ENCODE results near the gene CDH4. TPM values are rescaled to one million over a fixed set of nuclear protein-coding genes. Genes with fewer than 3 reads are reported as not detected.

CDH4 gene
- total and polyA plus RNA-seq, 2 donors from 2014 or later, result 1.1 TPM; not detected in 1

- no peaks in the 10 kb centered on the region for H3K4me1 ChIP-seq (ENCODE audit: control insufficient read depth in 2 of 3, insufficient read depth in 2 of 3, low read depth in 1 of 3, low read length in 3 of 3)
- no peaks in the 10 kb centered on the region for H3K9me3 ChIP-seq (ENCODE audit: control insufficient read depth in 2 of 3, insufficient read depth in 1 of 3, low read length in 3 of 3)
- no peaks in the 10 kb centered on the region for H3K36me3 ChIP-seq (ENCODE audit: control insufficient read depth in 2 of 3, insufficient read depth in 3 of 3, low read length in 3 of 3)
- TF ChIP-seq CTCF (IDR thresholded peaks at IDR 0.05; ENCODE audit: borderline replicate concordance, extremely low read depth, insufficient read depth), result no peak
- H3K9ac ChIP-seq (ENCODE audit: low read length in 3 of 3), result no peak overlapping the region
- intact Hi-C loops (cut with DNase I), result no loop called here
- no peaks in the 10 kb centered on the region for H3K27me3 ChIP-seq (ENCODE audit: control insufficient read depth, insufficient read depth, low read length)
- H3K27ac ChIP-seq (ENCODE audit: low read depth in 2 of 2, low read length in 2 of 2), result no peak overlapping the region
- no peak for FAIRE-seq
- no peak for DNase-seq
- no peak overlapping the region for H3K4me3 ChIP-seq (ENCODE audit: low read length in 3 of 3)
These were observed 235.4 kb downstream of the CDH4 start for GRCh38 chr20:61487346-61487996.

GRCh38 chr20:61487997-61488371 lies 235.9 kb downstream of the CDH4 start:
- H3K27me3 ChIP-seq (ENCODE audit: control insufficient read depth, insufficient read depth, low read length), result no peaks in the 10 kb centered on the region
- FAIRE-seq (no peak), DNase-seq (no peak)
- no peaks in the 10 kb centered on the region for H3K9me3 ChIP-seq (ENCODE audit: control insufficient read depth in 2 of 3, insufficient read depth in 1 of 3, low read length in 3 of 3)
- no peak for TF ChIP-seq CTCF (IDR thresholded peaks at IDR 0.05; ENCODE audit: borderline replicate concordance, extremely low read depth, insufficient read depth)
- no peaks in the 10 kb centered on the region for H3K36me3 ChIP-seq (ENCODE audit: control insufficient read depth in 2 of 3, insufficient read depth in 3 of 3, low read length in 3 of 3)
- no peak overlapping the region for H3K27ac ChIP-seq (ENCODE audit: low read depth in 2 of 2, low read length in 2 of 2)
- H3K9ac ChIP-seq (ENCODE audit: low read length in 3 of 3), result no peak overlapping the region
- intact Hi-C loops (cut with DNase I), result no loop called here
- no peak overlapping the region for H3K4me3 ChIP-seq (ENCODE audit: low read length in 3 of 3)
- no peaks in the 10 kb centered on the region for H3K4me1 ChIP-seq (ENCODE audit: control insufficient read depth in 2 of 3, insufficient read depth in 2 of 3, low read depth in 1 of 3, low read length in 3 of 3)

- H3K4me3 ChIP-seq (ENCODE audit: low read length in 3 of 3), result no peak overlapping the region
- no peak overlapping the region for H3K9ac ChIP-seq (ENCODE audit: low read length in 3 of 3)
- H3K27ac ChIP-seq (ENCODE audit: low read depth in 2 of 2, low read length in 2 of 2), result no peak overlapping the region
- no peaks in the 10 kb centered on the region for H3K4me1 ChIP-seq (ENCODE audit: control insufficient read depth in 2 of 3, insufficient read depth in 2 of 3, low read depth in 1 of 3, low read length in 3 of 3)
- intact Hi-C loops (cut with DNase I), result no loop called here
- no peak for FAIRE-seq
- DNase-seq, result no peak
- H3K27me3 ChIP-seq (ENCODE audit: control insufficient read depth, insufficient read depth, low read length), result no peaks in the 10 kb centered on the region
- H3K9me3 ChIP-seq (ENCODE audit: control insufficient read depth in 2 of 3, insufficient read depth in 1 of 3, low read length in 3 of 3), result no peaks in the 10 kb centered on the region
- no peaks in the 10 kb centered on the region for H3K36me3 ChIP-seq (ENCODE audit: control insufficient read depth in 2 of 3, insufficient read depth in 3 of 3, low read length in 3 of 3)
- no peak for TF ChIP-seq CTCF (IDR thresholded peaks at IDR 0.05; ENCODE audit: borderline replicate concordance, extremely low read depth, insufficient read depth)
These were observed 238.7 kb downstream of the CDH4 start for GRCh38 chr20:61490721-61491120.

- Histone ChIP-seq H3K27me3 (ENCODE audit: control insufficient read depth, insufficient read depth, low read length) (no peaks in the 10 kb centered on the region), H3K4me1 (ENCODE audit: control insufficient read depth in 2 of 3, insufficient read depth in 2 of 3, low read depth in 1 of 3, low read length in 3 of 3) (no peaks in the 10 kb centered on the region), H3K9ac (ENCODE audit: low read length in 3 of 3) (no peak overlapping the region), H3K27ac (ENCODE audit: low read depth in 2 of 2, low read length in 2 of 2) (no peak overlapping the region), H3K4me3 (ENCODE audit: low read length in 3 of 3) (no peak overlapping the region), H3K36me3 (ENCODE audit: control insufficient read depth in 2 of 3, insufficient read depth in 3 of 3, low read length in 3 of 3) (no peaks in the 10 kb centered on the region), H3K9me3 (ENCODE audit: control insufficient read depth in 2 of 3, insufficient read depth in 1 of 3, low read length in 3 of 3) (no peaks in the 10 kb centered on the region)
- DNase-seq, result no peak
- intact Hi-C loops (cut with DNase I), result no loop called here
- FAIRE-seq, result no peak
- no peak for TF ChIP-seq CTCF (IDR thresholded peaks at IDR 0.05; ENCODE audit: borderline replicate concordance, extremely low read depth, insufficient read depth)
These were observed 240.0 kb downstream of the CDH4 start for GRCh38 chr20:61492065-61492464.

All from kidney (tissue), 14 donors.